GM12865 (cell line): ENCODE measurements around the gene ZMIZ1.

Source experiments
- DNase-seq: peaks from one replicate; pipeline ENCODE4 v3.0.0; 2010; ENCODE audit warnings: low read depth
- H3K4me3 ChIP-seq: 2 replicates; pipeline ENCODE4 v1.5.1; 2011; ENCODE audit warnings: mild to moderate bottlenecking, low read depth, low read length, control low read depth
- CTCF ChIP-seq: IDR thresholded peaks from 2 replicates; pipeline ENCODE4 v1.5.1; 2011; ENCODE audit warnings: low read length, control low read depth, low read depth, inconsistent platforms; ENCODE audit not compliant: insufficient read depth; ENCODE audit errors: missing control alignments

ZMIZ1 gene

GRCh38 chr10:79179164-79179956 is 110.6 kb downstream of the ZMIZ1 start:
- H3K4me3 ChIP-seq: no peak overlapping the region
- TF ChIP-seq CTCF: no peak
- no peak for DNase-seq

DNA sequence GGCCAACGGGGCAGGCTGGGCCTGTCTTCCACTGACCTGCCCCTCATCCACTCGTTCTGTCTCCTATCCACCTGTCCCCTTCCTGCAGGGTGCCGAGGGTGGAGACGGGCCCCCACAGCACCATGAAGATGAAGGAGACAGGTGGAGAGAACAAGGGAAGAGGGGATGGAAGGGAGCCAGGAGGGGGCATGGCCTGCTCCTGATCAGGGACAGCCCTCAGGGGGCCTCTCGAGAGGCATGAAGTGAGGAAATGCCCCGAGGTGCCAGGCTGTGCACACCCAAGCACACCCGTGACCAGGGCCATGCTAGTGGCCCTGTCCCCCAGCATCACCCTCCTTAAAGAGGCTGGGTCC is 111.2 kb downstream of the ZMIZ1 start:
- no peak for DNase-seq
- TF ChIP-seq CTCF: no peak
- H3K4me3 ChIP-seq: no peak overlapping the region

DNA sequence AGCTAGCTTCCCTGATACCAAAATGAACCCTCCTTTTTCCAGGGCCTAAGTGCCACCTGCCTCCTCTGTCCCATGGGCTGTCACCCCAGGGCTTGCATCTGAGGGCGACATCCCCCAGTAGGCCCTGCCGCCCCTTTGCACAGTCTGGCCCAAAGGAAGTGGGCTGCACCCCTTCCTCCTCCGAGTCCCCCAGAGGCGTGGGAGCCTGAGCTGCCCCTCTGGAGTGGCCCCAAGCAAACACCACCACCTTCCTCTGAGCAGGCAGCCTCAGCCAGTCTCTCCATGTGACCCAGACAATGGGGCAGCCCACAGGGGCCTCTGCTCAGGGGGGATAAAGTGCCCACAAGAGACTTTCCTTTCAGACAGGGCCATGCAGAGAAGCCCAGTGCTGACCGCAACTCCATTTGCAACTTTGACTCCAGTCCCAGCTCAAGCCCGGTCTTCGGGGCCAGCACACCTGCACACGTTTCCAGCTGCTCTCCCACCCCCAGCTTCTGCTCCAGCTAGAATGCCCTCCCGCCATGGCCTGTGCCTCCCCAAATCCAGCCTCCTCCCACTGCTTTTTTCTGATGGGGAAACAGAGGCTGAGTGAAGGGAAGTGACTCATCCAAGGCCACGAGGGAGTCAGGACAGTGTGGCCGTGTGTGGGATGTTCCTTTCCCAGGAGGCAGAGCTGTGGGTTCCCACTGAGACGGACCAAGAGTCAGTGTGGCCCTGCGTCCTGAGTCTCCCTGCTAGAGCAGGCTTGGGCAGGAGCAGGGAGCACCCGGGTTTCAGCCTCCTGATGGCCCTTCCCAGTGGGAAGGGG is 111.9 kb downstream of the ZMIZ1 start:
- no peak overlapping the region for H3K4me3 ChIP-seq
- no peak for DNase-seq

DNA sequence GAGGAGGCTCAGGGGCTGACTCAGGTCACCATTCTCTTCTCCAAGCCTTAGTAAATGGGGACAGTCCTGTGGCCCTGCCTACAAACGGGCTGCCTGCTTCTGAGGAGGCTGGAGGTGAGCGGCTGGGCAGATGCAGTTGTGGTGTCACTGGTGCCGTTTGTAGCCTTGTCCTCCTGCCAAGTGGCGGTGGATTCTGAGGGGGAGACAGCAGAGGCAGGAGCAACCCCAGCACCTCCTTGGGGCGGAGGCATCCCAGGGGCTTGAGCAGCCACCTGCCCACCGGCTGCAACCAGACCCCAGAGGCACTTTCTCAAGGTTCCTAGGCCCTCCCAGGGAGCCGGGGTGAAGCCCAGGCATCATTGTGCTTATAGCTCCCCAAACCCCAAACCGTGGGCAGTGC is 112.5 kb downstream of the ZMIZ1 start:
- no peak for TF ChIP-seq CTCF
- no peak overlapping the region for H3K4me3 ChIP-seq
- DNase-seq: no peak

More for the DNA sequence above, 111.9 kb downstream of the ZMIZ1 start:
- TF ChIP-seq CTCF: no peak

DNA sequence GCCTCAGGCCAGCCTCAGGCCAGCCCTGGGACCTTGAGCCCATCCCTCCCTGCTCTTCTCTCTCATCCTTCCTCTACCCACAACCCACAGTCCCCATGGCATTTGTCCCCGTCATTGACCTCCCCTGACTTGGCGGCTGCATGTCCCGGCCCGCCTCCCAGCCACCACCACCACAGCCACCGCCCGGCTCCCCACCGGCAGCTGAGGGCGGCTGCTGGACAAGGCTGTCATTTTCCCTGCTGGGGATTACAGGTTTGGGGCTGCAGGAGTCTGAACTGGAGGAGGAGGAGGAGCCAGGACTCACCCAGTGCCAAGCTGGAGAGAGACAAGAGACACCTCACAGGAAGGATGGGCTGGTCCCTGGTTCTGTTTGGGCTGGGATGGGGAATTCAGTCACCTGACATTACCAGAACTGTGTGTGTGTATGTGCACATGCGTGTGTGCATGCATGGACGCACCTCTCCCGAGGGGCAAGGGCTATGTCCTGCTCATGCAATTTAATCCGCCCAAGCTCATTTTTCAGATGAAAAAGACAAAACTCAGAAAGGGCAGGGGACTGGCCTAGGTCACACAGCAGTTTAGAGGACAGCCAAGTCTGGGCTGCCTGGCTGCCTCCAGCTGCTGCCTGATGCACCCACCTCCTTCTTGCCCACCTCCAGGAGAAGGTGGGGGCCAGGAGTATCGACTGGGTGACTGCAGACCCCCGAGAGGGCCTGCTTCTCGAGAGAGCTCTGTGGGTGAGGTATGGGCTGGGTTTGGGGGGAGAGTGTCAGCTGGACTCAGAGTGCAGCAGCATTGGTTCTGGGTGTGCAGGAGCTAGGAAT is 113.1 kb downstream of the ZMIZ1 start:
- no peak overlapping the region for H3K4me3 ChIP-seq
- TF ChIP-seq CTCF: no peak
- DNase-seq: no peak

GRCh38 chr10:79182781-79183467 is 114.2 kb downstream of the ZMIZ1 start:
- H3K4me3 ChIP-seq: no peak overlapping the region
- TF ChIP-seq CTCF: no peak

More at GRCh38 chr10:79182781-79183467, 114.2 kb downstream of the ZMIZ1 start:
- no peak for DNase-seq
